Activated CD8-positive, alpha-beta memory T cell treated with anti-CD3 and anti-CD28 coated beads for 4 hours (primary cell): ENCODE measurements around the gene TRMT2A.

Experiments used
- DNase-seq, 2 donors: peaks; one replicate each; pipeline ENCODE4 v3.0.0-alpha.2; 2020; ENCODE audit warnings: low read depth in 2 of 2

Gene TRMT2A

GRCh38 chr22:20148414-20148813 is 31.4 kb upstream of the TRMT2A start:
- no peak for DNase-seq

GRCh38 chr22:20147237-20147988 is 30.4 kb upstream of the TRMT2A start:
- no peak for DNase-seq

GRCh38 chr22:20146777-20147176 is 29.8 kb upstream of the TRMT2A start:
- no peak for DNase-seq

DNA sequence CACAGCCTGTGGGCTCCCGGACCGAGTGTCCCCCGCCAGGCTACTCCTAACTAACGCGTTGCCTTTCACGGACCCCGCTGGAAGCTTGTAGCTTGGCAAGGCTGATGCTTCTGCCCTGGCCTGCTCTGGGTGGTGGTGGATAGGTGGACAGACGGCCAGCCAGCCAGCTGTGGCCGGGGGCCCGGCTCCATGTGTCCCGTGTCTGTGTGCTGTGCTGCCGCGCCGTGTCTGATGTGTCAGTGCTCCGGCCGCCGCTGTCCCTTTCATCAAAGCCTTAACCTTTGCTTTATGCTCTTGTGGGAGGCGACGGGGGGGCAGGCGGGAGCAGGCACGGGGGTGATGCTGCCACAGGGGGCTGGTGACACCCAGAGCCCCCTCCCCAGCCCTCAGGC is 28.8 kb upstream of the TRMT2A start:
- no peak for DNase-seq

DNA sequence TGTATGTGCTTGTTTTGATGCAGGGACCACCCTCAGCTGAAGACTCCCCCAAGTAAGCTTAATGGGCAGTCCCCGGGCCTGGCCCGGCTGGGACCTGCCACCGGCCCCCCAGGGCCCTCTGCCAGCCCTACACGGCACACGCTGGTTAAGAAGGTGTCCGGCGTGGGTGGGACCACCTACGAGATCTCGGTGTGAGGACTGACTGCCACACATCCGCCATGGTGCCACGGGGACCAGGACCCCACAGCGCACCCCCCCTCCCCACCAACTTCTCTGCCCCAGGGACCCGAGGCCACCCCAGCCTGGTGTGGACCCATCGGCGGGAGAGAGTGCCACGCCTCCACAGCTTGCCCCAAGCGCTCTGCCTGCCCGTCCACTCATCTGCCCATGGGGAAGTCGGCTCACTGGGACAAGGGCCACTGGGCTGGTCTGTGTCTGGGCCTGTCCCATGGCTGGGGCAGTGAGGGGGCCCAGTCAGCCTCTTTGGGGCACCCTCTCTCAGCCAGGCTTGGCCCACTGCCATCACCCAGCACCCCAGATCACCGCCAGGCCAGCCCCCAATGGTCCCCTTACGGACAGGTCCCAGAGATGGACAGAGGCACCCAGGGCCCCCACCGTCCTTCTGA is 28.3 kb upstream of the TRMT2A start:
- DNase-seq: no peak

DNA sequence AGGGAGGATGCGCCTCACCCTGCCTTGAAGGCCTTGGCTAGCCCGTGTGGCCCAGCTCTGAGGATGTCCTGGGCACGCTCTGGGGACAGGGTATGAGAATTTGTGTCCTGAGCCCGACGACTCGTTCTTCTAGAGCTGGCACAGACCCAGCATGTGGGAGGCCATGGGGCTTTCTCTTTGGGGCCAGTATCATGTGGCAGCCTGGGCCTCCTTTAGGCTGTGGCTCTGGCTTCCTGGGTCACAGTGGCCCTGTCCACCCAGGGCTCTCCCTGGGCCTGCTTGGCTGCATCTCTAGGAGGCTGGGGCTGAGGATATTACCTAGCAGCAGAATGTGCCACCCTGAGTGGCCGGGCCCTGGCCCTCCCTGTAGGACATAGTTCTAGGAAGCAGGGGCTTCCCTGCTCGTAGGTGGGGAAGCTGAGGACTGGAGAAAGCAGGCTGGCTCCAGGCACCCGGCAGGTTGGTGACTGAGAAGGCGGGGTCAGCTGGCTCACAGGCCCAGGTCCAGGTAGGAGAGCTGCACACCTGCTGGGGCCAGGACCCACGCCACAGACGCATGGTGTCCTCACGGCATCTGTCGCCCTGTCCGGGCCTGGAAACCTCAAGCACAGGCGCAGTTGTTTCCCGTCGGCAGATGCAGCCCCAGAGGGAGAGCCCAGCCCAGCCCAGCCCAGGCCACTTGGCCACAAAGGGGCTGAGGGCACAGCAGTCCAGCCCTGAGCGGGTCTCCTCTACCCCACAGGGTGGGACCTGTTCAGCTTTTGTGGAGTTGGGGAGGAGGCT is 27.0 kb upstream of the TRMT2A start:
- no peak for DNase-seq

GRCh38 chr22:20142711-20143621 is 25.9 kb upstream of the TRMT2A start:
- no peak for DNase-seq

GRCh38 chr22:20141186-20142077 is 24.4 kb upstream of the TRMT2A start:
- no peak for DNase-seq

GRCh38 chr22:20140521-20140964 is 23.5 kb upstream of the TRMT2A start:
- DNase-seq: no peak

- no peak for DNase-seq
Observed at GRCh38 chr22:20140107-20140445, 23.1 kb upstream of the TRMT2A start.

DNA sequence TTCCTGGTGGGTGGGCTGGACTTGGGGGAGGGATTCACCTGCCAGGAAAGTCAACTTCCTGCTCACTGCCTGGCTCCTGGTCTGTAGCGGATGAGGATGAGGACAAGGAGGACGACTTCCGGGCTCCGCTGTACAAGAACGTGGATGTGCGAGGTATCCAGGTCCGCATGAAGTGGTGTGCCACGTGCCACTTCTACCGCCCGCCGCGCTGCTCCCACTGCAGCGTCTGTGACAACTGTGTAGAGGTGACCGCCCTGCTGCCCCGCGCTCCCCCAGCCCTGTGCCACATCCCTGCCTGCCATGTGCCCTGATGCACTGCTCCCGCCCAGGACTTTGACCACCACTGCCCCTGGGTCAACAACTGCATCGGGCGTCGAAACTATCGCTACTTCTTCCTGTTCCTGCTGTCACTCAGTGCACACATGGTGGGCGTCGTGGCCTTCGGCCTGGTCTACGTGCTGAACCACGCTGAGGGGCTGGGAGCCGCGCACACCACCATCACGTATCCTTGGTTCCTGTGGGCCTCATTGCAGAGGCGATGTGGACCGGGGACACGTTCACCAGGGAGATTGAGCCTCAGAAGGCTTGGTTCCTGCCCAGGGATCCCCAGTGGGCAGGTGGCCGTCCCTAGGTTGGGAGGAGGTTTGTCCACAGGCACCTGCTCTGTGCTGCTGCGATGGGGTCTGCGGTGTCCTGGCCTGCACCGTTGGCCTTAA is 22.5 kb upstream of the TRMT2A start:
- no peak for DNase-seq

- DNase-seq: no peak
Observed at GRCh38 chr22:20138868-20139267, 21.8 kb upstream of the TRMT2A start.

DNA sequence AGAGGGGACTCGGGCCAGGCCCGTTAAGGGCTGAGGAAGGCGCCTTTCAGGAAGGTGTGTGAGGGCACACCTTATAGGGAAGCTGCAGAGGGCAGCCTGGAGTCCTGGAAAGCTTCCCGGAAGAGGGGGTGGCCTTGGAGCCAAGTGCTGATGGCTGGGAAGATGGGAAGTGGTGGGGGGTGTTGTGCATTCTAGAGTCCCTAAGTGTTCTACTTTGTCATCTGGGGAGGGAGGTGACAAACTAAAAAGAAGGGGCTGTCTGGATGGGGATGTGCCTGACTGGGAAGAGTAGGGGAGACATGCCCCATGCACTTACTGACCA is 21.4 kb upstream of the TRMT2A start:
- DNase-seq: no peak

- DNase-seq: no peak
Observed at GRCh38 chr22:20137671-20138416, 20.8 kb upstream of the TRMT2A start.

DNA sequence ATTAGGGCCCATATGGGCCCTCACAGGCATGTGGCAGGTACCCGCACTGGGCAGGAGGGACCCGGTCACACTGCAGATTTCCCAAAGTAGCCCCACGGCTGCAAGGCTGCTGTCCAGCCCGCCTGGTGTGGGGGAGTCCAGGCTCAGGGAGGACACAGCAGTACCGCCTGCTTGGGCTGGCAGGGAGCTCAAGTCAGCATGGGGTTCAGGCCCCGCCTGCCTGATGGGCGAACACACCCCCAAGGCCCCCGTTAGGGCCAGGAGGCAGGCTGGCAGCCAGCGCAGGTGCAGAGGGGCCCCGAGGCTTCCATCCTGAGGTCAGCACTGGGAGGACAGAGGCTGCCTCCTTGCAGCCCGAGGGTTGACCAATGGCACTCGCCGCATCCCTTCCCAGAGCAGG is 20.1 kb upstream of the TRMT2A start:
- DNase-seq: no peak

DNA sequence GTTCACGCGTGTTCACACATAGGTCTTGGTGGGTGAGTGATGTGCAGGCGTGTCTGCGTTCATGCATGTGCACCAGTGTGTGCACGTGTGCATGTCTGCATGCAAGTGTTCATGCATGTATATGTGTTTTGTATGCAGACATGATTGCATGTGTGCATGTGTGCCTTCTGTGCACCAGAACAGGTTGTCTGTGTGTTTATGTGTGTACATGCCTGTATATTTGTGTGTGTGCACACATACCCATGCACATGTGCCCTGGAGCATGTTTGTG is 19.5 kb upstream of the TRMT2A start:
- DNase-seq: no peak

DNA sequence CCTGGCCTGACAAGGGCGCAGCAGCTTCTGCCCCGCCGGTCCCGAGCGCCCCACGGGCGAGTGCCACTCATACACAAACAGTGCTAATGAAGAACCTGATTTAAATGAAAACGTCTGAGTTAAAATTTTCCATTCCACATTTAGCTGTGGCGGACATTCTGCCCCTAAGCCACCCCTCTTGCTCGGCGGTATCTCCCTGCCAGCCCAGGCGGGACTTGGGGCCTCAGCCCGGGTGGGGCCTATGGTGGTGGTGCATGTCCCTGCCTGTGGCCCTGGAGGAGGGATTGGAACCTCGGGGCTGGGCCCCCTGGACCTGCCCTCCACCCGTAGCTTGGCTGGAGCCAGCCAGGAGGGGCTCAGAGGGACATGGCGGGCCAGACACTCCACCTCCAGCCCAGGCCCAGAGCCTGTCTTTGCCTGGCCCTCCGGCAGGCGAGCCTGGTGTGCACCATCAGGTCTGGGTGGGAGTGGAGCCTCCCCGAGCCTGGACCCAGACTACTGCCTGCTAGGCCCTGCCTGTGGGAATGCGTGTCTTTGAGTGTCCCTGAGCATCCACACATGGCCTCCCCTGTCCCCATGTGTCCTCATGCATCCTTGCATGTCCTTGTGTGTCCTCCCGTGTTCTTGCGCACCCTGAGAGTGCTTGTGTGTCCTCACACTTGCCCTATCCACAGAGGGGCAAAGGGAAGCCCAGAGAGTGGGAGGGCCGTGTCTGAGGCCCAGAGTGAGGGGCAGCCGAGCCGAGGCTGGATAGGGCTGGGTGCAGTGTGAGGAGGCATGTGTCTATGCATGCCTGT is 19.0 kb upstream of the TRMT2A start:
- DNase-seq: no peak

GRCh38 chr22:20135265-20135664 is 18.2 kb upstream of the TRMT2A start:
- DNase-seq: no peak

- DNase-seq: no peak
Observed at GRCh38 chr22:20133930-20134549, 17.0 kb upstream of the TRMT2A start.
